Loucy (cell line): ENCODE measurements around the gene ARHGAP10.

Source experiments
- EZH2phosphoT487 ChIP-seq: fragments of 200-600 bp; IDR thresholded peaks from 2 replicates; pipeline ENCODE4 v1.6.1; 2018; ENCODE audit warnings: antibody characterized with exemption, mild to moderate bottlenecking, moderate library complexity, borderline replicate concordance
- TF ChIP-seq, protein P1 (sequence below): fragments of 200-600 bp; sonication (generic); conservative IDR thresholded peaks from 2 replicates; pipeline ENCODE4 v1.5.1; 2014; ENCODE audit warnings: mild to moderate bottlenecking, antibody characterized with exemption, low read length

DNA sequence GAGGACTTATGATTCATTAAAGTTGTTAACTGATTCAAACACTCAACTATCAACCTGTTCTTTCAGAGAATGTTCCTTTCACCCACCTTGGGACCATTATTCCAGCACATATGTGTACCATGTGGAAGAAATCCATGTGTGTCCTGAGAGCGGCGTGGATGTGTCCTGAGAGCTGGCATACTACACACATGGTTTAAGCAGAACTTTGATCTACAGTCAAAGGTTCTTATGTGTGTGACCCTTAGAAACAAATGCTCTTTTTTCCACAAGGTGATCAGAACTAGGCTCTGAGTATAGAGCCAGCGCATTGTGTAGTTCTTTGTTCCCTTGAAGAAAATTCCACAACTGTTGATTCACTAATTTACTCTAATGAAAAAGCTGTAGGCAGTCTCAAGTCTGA, 378.3 kb downstream of the ARHGAP10 start:
- TF ChIP-seq, protein P1, sequence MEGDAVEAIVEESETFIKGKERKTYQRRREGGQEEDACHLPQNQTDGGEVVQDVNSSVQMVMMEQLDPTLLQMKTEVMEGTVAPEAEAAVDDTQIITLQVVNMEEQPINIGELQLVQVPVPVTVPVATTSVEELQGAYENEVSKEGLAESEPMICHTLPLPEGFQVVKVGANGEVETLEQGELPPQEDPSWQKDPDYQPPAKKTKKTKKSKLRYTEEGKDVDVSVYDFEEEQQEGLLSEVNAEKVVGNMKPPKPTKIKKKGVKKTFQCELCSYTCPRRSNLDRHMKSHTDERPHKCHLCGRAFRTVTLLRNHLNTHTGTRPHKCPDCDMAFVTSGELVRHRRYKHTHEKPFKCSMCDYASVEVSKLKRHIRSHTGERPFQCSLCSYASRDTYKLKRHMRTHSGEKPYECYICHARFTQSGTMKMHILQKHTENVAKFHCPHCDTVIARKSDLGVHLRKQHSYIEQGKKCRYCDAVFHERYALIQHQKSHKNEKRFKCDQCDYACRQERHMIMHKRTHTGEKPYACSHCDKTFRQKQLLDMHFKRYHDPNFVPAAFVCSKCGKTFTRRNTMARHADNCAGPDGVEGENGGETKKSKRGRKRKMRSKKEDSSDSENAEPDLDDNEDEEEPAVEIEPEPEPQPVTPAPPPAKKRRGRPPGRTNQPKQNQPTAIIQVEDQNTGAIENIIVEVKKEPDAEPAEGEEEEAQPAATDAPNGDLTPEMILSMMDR = no peak
- TF ChIP-seq EZH2phosphoT487 = no peak
